GM21390 (cell line): ENCODE results near the gene ZNF580.

Experiments
- ATAC-seq: cut with Tn5 transposase; IDR thresholded peaks from one replicate; pipeline ENCODE4 v1.9.1; 2021; ENCODE audit not compliant: unreplicated experiment

ZNF580 gene

GRCh38 chr19:55658846-55659459 lies 18.2 kb downstream of the ZNF580 start:
- no peak for ATAC-seq

GRCh38 chr19:55659822-55660221 lies 19.0 kb downstream of the ZNF580 start:
- ATAC-seq = no peak

GRCh38 chr19:55660404-55660803 lies 19.6 kb downstream of the ZNF580 start:
- ATAC-seq = no peak

- no peak for ATAC-seq
Observed at GRCh38 chr19:55660991-55661390, 20.2 kb downstream of the ZNF580 start.

- no peak for ATAC-seq
Observed at GRCh38 chr19:55661826-55662225, 21.0 kb downstream of the ZNF580 start.

- no peak for ATAC-seq
Observed at GRCh38 chr19:55663846-55664536, 23.2 kb downstream of the ZNF580 start.

- ATAC-seq = no peak
Observed at GRCh38 chr19:55666343-55667005, 25.7 kb downstream of the ZNF580 start.

GRCh38 chr19:55667006-55667381 lies 26.2 kb downstream of the ZNF580 start:
- no peak for ATAC-seq

GRCh38 chr19:55667511-55667910 lies 26.7 kb downstream of the ZNF580 start:
- no peak for ATAC-seq

- ATAC-seq = no peak
Observed at GRCh38 chr19:55667958-55668357, 27.2 kb downstream of the ZNF580 start.

GRCh38 chr19:55668603-55669348 lies 28.0 kb downstream of the ZNF580 start:
- no peak for ATAC-seq

GRCh38 chr19:55669418-55670279 lies 28.8 kb downstream of the ZNF580 start:
- no peak for ATAC-seq

- ATAC-seq = no peak
Observed at GRCh38 chr19:55670280-55671053, 29.7 kb downstream of the ZNF580 start.

- ATAC-seq = no peak
Observed at GRCh38 chr19:55671054-55671378, 30.2 kb downstream of the ZNF580 start.

GRCh38 chr19:55672418-55672817 lies 31.6 kb downstream of the ZNF580 start:
- no peak for ATAC-seq

GRCh38 chr19:55673465-55673864 lies 32.7 kb downstream of the ZNF580 start:
- no peak for ATAC-seq

- ATAC-seq = no peak
Observed at GRCh38 chr19:55673889-55674288, 33.1 kb downstream of the ZNF580 start.

GRCh38 chr19:55674459-55674840 lies 33.6 kb downstream of the ZNF580 start:
- ATAC-seq = no peak

GRCh38 chr19:55674841-55675660 lies 34.2 kb downstream of the ZNF580 start, which contains the start of gene EPN1:
EPN1 (plus strand) TSS chr19:55675226; CDS start chr19:55678628, 3,402 bp downstream.
- ATAC-seq = peak; percentile 60
